Osteoblast (primary cell): ENCODE results near the gene POU5F2. TPM values are rescaled to one million over a fixed set of nuclear protein-coding genes. Genes with fewer than 3 reads are reported as not detected.
A peak's percentile ranks its signal among the peaks of the same experiment; 100 is the strongest.

Experiments used
- DNase-seq: peaks from one replicate; pipeline ENCODE4 v3.0.0; 2011; ENCODE audit warnings: low spot score, mixed read lengths; ENCODE audit not compliant: insufficient read length; ENCODE audit errors: missing footprints
- H2AFZ ChIP-seq: 2 replicates; pipeline ENCODE4 v1.6.0; 2011; ENCODE audit warnings: mild to moderate bottlenecking, low read length
- H3K27ac ChIP-seq: 2 replicates; pipeline ENCODE4 v1.5.1; 2011; ENCODE audit warnings: mild to moderate bottlenecking, low read depth, low read length, moderate library complexity
- H3K27me3 ChIP-seq: 2 replicates; pipeline ENCODE4 v1.6.0; 2012; ENCODE audit warnings: mild to moderate bottlenecking, control low read depth, inconsistent platforms, low read length, moderate library complexity; ENCODE audit not compliant: insufficient read depth
- H3K36me3 ChIP-seq: 2 replicates; pipeline ENCODE4 v1.5.1; 2011; ENCODE audit warnings: mild to moderate bottlenecking, low read length, control low read depth, moderate library complexity; ENCODE audit not compliant: insufficient read depth
- H3K4me1 ChIP-seq: 2 replicates; pipeline ENCODE4 v1.5.1; 2011; ENCODE audit warnings: mild to moderate bottlenecking, low read length, control low read depth, moderate library complexity; ENCODE audit not compliant: insufficient read depth
- H3K4me2 ChIP-seq: 2 replicates; pipeline ENCODE4 v1.6.0; 2011; ENCODE audit warnings: mild to moderate bottlenecking, low read length; ENCODE audit not compliant: insufficient read depth
- H3K4me3 ChIP-seq: fragments of 200-600 bp; sonication (generic); 3 replicates; pipeline ENCODE4 v1.5.1; 2012; ENCODE audit warnings: mild to moderate bottlenecking, low read length, inconsistent platforms; ENCODE audit not compliant: insufficient read depth
- H3K79me2 ChIP-seq: 2 replicates; pipeline ENCODE4 v1.6.0; 2012; ENCODE audit warnings: mild to moderate bottlenecking, low read length, control low read depth, inconsistent platforms; ENCODE audit not compliant: insufficient read depth
- H3K9me3 ChIP-seq: 2 replicates; pipeline ENCODE4 v1.5.1; 2011; ENCODE audit warnings: low read depth, low read length, control low read depth
- H4K20me1 ChIP-seq: 2 replicates; pipeline ENCODE4 v1.6.0; 2012; ENCODE audit warnings: mild to moderate bottlenecking, low read length, control low read depth; ENCODE audit not compliant: insufficient read depth
- CTCF ChIP-seq: IDR thresholded peaks from 2 replicates; pipeline ENCODE4 v1.5.1; 2011; ENCODE audit warnings: mild to moderate bottlenecking, low read depth, low read length, moderate library complexity; ENCODE audit errors: extremely low read depth
- total RNA-seq: library from RNA; depleted of rRNA; stranded (reverse); fragments of >200 nt; gene quantifications from 2 replicates; pipeline ENCODE4 v1.2.3, GENCODE V29; 2012

Gene POU5F2, protein sequence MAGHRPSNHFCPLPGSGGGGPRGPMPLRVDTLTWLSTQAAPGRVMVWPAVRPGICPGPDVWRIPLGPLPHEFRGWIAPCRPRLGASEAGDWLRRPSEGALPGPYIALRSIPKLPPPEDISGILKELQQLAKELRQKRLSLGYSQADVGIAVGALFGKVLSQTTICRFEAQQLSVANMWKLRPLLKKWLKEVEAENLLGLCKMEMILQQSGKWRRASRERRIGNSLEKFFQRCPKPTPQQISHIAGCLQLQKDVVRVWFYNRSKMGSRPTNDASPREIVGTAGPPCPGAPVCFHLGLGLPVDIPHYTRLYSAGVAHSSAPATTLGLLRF
- 1.8 and 2.9 TPM in 2 replicates for total RNA-seq

DNA sequence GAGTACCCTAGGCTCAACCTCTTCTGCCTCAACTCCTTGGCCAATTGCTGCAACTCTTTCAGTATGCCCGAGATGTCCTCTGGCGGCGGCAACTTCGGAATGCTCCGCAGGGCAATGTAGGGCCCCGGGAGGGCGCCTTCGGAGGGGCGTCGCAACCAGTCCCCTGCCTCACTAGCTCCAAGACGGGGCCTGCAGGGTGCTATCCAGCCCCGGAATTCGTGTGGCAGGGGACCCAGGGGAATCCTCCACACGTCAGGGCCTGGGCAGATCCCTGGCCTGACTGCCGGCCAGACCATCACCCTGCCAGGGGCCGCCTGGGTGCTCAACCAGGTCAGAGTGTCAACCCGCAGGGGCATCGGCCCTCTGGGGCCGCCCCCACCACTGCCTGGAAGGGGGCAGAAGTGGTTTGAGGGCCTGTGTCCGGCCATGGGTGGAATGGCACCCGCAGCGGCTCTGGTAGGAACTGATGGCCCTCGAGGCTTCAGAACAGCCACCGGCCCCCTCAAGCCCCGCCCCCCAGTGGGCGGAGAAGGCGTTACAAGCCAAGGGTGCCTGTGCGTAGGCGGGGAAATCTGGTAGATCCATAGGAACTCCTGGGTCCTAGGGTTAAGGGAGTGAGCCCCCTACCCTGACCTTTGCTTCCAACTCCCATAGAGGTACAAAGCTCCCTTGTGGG, at the start of gene POU5F2:
TSS of gene POU5F2 (minus strand) at position 465 of the 676 bp plus-strand sequence. CDS start at position 428, 37 bp downstream.
- Histone ChIP-seq H2AFZ (no peak within 1 kb of the TSS), H4K20me1 (no peaks in the 10 kb centered on the region), H3K79me2 (no peaks in the 10 kb centered on the region), H3K9me3 (no peaks in the 10 kb centered on the region), H3K4me1 (no peaks in the 10 kb centered on the region), H3K27me3 (no peaks in the 10 kb centered on the region), H3K4me3 (no peak within 1 kb of the TSS), H3K36me3 (no peaks in the 10 kb centered on the region), H3K27ac (no peak within 1 kb of the TSS), H3K4me2 (no peak within 1 kb of the TSS)
- DNase-seq, result peak; percentile 27
- no peak for TF ChIP-seq CTCF

DNA sequence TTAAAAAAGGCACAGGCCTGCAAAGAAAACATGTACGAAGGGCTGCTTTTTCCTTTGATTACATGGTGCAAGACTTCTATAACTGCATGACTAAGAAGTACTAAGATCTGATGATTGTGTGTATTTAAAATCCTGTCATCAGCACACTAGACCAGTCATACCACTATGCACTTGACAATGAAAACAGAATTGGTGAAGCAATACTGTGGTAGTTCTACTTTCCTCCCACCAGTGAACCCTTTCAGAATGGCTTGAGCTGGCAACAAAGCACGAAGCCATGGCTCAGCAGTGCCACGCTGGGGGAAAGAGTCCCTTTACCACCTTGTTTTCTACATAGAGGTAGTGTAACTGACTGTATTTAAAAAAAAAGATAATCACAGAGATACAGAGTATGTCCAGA, 49.0 kb upstream of the POU5F2 start:
- TF ChIP-seq CTCF, result peak; percentile 20
- no peak overlapping the region for H3K4me2 ChIP-seq
- peaks cover 12% of the 10 kb centered on the region for H3K4me1 ChIP-seq
- H3K9me3 ChIP-seq, result no peaks in the 10 kb centered on the region
- DNase-seq, result peak; percentile 2
- H3K27me3 ChIP-seq, result no peaks in the 10 kb centered on the region
- no peak overlapping the region for H3K27ac ChIP-seq
- H3K4me3 ChIP-seq, result no peak overlapping the region
- no peaks in the 10 kb centered on the region for H3K36me3 ChIP-seq
- no peaks in the 10 kb centered on the region for H4K20me1 ChIP-seq
- H2AFZ ChIP-seq, result no peak overlapping the region
- no peaks in the 10 kb centered on the region for H3K79me2 ChIP-seq

GRCh38 chr5:93789173-93790067, 48.0 kb upstream of the POU5F2 start:
- no peak overlapping the region for H3K27ac ChIP-seq
- H3K9me3 ChIP-seq, result no peaks in the 10 kb centered on the region
- no peak overlapping the region for H2AFZ ChIP-seq
- no peaks in the 10 kb centered on the region for H3K36me3 ChIP-seq
- DNase-seq, result peak; percentile 81
- TF ChIP-seq CTCF, result peak; percentile 19
- H4K20me1 ChIP-seq, result no peaks in the 10 kb centered on the region
- peaks cover 15% of the 10 kb centered on the region for H3K4me1 ChIP-seq
- H3K27me3 ChIP-seq, result no peaks in the 10 kb centered on the region
- no peak overlapping the region for H3K4me3 ChIP-seq
- H3K79me2 ChIP-seq, result no peaks in the 10 kb centered on the region
- peak overlapping the region; percentile 33 for H3K4me2 ChIP-seq
